Hepatocyte (in vitro differentiated cells): ENCODE measurements around the gene MKI67. TPM values are rescaled to one million over a fixed set of nuclear protein-coding genes. Genes with fewer than 3 reads are reported as not detected.

Experiments
- DNase-seq: peaks from one replicate; pipeline ENCODE4 v3.0.0-alpha.2; 2016; ENCODE audit warnings: low spot score
- H2AFZ ChIP-seq: fragments of 200-600 bp; sonication (generic); 2 replicates; pipeline ENCODE4 v1.6.0; 2016; ENCODE audit warnings: antibody characterized with exemption, mild to moderate bottlenecking
- H3K27ac ChIP-seq: fragments of 200-600 bp; sonication (generic); 2 replicates; pipeline ENCODE4 v1.5.1; 2016; ENCODE audit warnings: mild to moderate bottlenecking
- H3K27me3 ChIP-seq: fragments of 200-600 bp; sonication (generic); 2 replicates; pipeline ENCODE4 v1.6.1; 2016
- H3K36me3 ChIP-seq: fragments of 200-600 bp; sonication (generic); replicated peaks from 2 replicates; pipeline ENCODE4 v1.5.1; 2016; ENCODE audit warnings: low read depth; ENCODE audit not compliant: insufficient read depth
- H3K4me1 ChIP-seq: fragments of 200-600 bp; sonication (generic); 2 replicates; pipeline ENCODE4 v1.5.1; 2016; ENCODE audit warnings: mild to moderate bottlenecking, moderate library complexity; ENCODE audit not compliant: insufficient read depth
- H3K4me2 ChIP-seq: fragments of 200-600 bp; sonication (generic); 2 replicates; pipeline ENCODE4 v1.6.0; 2016
- H3K4me3 ChIP-seq: fragments of 200-600 bp; sonication (generic); 2 replicates; pipeline ENCODE4 v1.5.1; 2016; ENCODE audit warnings: mild to moderate bottlenecking
- H3K79me2 ChIP-seq: fragments of 200-600 bp; sonication (generic); 2 replicates; pipeline ENCODE4 v1.6.0; 2017; ENCODE audit warnings: mild to moderate bottlenecking
- H3K9me2 ChIP-seq: fragments of 200-600 bp; sonication (generic); replicated peaks from 2 replicates; pipeline ENCODE4 v1.6.0; 2017; ENCODE audit warnings: mild to moderate bottlenecking; ENCODE audit not compliant: insufficient read depth
- H3K9me3 ChIP-seq: fragments of 200-600 bp; sonication (generic); 2 replicates; pipeline ENCODE4 v1.5.1; 2016; ENCODE audit warnings: low read depth, mild to moderate bottlenecking
- H4K20me1 ChIP-seq: fragments of 200-600 bp; sonication (generic); 2 replicates; pipeline ENCODE4 v1.6.0; 2016; ENCODE audit warnings: mild to moderate bottlenecking; ENCODE audit not compliant: insufficient read depth, poor library complexity, severe bottlenecking
- CTCF ChIP-seq: fragments of 200-600 bp; sonication (generic); IDR thresholded peaks from 2 replicates; pipeline ENCODE4 v1.5.1; 2016; ENCODE audit warnings: antibody characterized with exemption, mild to moderate bottlenecking; ENCODE audit not compliant: poor library complexity
- EZH2 ChIP-seq: fragments of 200-600 bp; sonication (generic); IDR thresholded peaks from 2 replicates; pipeline ENCODE4 v1.6.1; 2016; ENCODE audit warnings: antibody characterized with exemption, mild to moderate bottlenecking, borderline replicate concordance
- EZH2phosphoT487 ChIP-seq: fragments of 200-600 bp; sonication (generic); IDR thresholded peaks from one replicate; pipeline ENCODE4 v1.6.1; 2018; ENCODE audit warnings: antibody characterized with exemption, mild to moderate bottlenecking, low read depth, moderate library complexity; ENCODE audit not compliant: unreplicated experiment, severe bottlenecking
- WGBS: methylation state at CpG from one replicate; pipeline ENCODE4 v1.1.6; 2016; ENCODE audit warnings: low lambda C conversion rate; ENCODE audit errors: missing lambda C conversion rate; 5-methylcytosine and 5-hydroxymethylcytosine counted together
- polyA plus RNA-seq: library from polyadenylated mRNA; unstranded; fragments of >200 nt; fragmentation: Nextera tagmentation; extraction: Ambion mirVana; gene quantifications from 2 replicates; pipeline ENCODE4 v1.2.1, GENCODE V29; 2016
- total RNA-seq: library from RNA; depleted of rRNA; stranded (reverse); fragments of >200 nt; gene quantifications from 2 replicates; pipeline ENCODE4 v1.2.3, GENCODE V29; 2014

The MKI67 gene
- total and polyA plus RNA-seq, 2 experiments from 2014 or later, result 8.1 to 13.1 TPM

GRCh38 chr10:128111696-128112095 is 14.5 kb downstream of the MKI67 start:
- no peaks in the 10 kb centered on the region for H3K9me2 ChIP-seq
- no peak overlapping the region for H3K4me3 ChIP-seq
- H3K4me1 ChIP-seq, result no peaks in the 10 kb centered on the region
- no peak overlapping the region for H3K27ac ChIP-seq
- WGBS, result 85% methylated on average over 6 of the region's 6 CpGs
- no peaks in the 10 kb centered on the region for H3K9me3 ChIP-seq
- no peaks in the 10 kb centered on the region for H3K36me3 ChIP-seq
- H4K20me1 ChIP-seq, result no peaks in the 10 kb centered on the region
- no peak overlapping the region for H2AFZ ChIP-seq
- H3K4me2 ChIP-seq, result no peak overlapping the region
- TF ChIP-seq CTCF, result no peak
- no peak for TF ChIP-seq EZH2phosphoT487
- no peak for TF ChIP-seq EZH2
- no peak for DNase-seq
- H3K79me2 ChIP-seq, result no peaks in the 10 kb centered on the region
- no peaks in the 10 kb centered on the region for H3K27me3 ChIP-seq

- H3K27ac ChIP-seq, result no peak overlapping the region
- no peaks in the 10 kb centered on the region for H3K79me2 ChIP-seq
- no peak for DNase-seq
- H3K9me2 ChIP-seq, result no peaks in the 10 kb centered on the region
- no peaks in the 10 kb centered on the region for H3K4me1 ChIP-seq
- H2AFZ ChIP-seq, result no peak overlapping the region
- H3K9me3 ChIP-seq, result no peaks in the 10 kb centered on the region
- no peak for TF ChIP-seq EZH2
- no peak for TF ChIP-seq EZH2phosphoT487
- no peak for TF ChIP-seq CTCF
- H3K4me2 ChIP-seq, result no peak overlapping the region
- H3K27me3 ChIP-seq, result no peaks in the 10 kb centered on the region
- H4K20me1 ChIP-seq, result no peaks in the 10 kb centered on the region
- no peak overlapping the region for H3K4me3 ChIP-seq
- over 99% methylated on average over 3 of the region's 3 CpGs for WGBS
- no peaks in the 10 kb centered on the region for H3K36me3 ChIP-seq
Observed at GRCh38 chr10:128110339-128110738, 15.9 kb downstream of the MKI67 start.

GRCh38 chr10:128109707-128110106 is 16.5 kb downstream of the MKI67 start:
- no peak overlapping the region for H3K27ac ChIP-seq
- H3K36me3 ChIP-seq, result no peaks in the 10 kb centered on the region
- no peak for TF ChIP-seq EZH2
- no peak for TF ChIP-seq EZH2phosphoT487
- no peak for TF ChIP-seq CTCF
- no peak overlapping the region for H3K4me2 ChIP-seq
- H3K9me3 ChIP-seq, result no peaks in the 10 kb centered on the region
- no peak for DNase-seq
- WGBS, result 94% methylated on average over 4 of the region's 4 CpGs
- no peaks in the 10 kb centered on the region for H3K4me1 ChIP-seq
- no peaks in the 10 kb centered on the region for H3K9me2 ChIP-seq
- H4K20me1 ChIP-seq, result no peaks in the 10 kb centered on the region
- H3K79me2 ChIP-seq, result no peaks in the 10 kb centered on the region
- H2AFZ ChIP-seq, result no peak overlapping the region
- no peaks in the 10 kb centered on the region for H3K27me3 ChIP-seq
- no peak overlapping the region for H3K4me3 ChIP-seq

DNA sequence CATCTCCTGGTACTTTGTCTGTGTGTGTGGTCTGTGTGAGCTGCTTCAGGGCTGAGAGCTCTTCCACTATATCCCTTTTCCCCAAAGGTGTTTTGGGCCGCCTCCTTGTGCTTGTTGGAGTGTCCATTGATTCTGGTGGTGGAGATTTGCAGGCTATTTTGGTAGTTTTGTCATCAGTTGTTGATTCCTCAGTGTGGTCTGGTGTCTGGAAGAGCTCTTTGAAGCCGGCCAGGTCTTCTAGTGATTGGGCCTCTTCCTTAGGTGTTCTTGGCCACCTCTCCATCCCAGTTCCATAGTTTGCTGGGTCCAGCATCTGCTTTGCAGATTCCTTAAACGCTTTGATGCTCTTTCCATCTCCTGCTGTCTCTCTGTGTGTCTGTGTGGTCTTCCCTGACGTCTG is 20.8 kb downstream of the MKI67 start:
- Histone ChIP-seq H3K27ac (no peak overlapping the region), H3K9me2 (no peaks in the 10 kb centered on the region), H3K4me2 (no peak overlapping the region), H3K36me3 (no peaks in the 10 kb centered on the region), H3K4me1 (no peaks in the 10 kb centered on the region), H2AFZ (no peak overlapping the region), H3K9me3 (no peaks in the 10 kb centered on the region), H3K4me3 (no peak overlapping the region), H3K27me3 (no peaks in the 10 kb centered on the region), H4K20me1 (no peaks in the 10 kb centered on the region), H3K79me2 (no peaks in the 10 kb centered on the region)
- TF ChIP-seq EZH2, result no peak
- no peak for TF ChIP-seq CTCF
- TF ChIP-seq EZH2phosphoT487, result no peak
- 97% methylated on average over 4 of the region's 4 CpGs for WGBS
- no peak for DNase-seq
